Kidney capillary endothelial cell (primary cell): ENCODE results near the gene MOV10L1.
"Not testable (repeated sequence)": the region's sequence is repeated elsewhere in the genome, so short reads cannot be mapped to it uniquely, and the experiment has no call there.

Source experiments
- DNase-seq: peaks from one replicate; pipeline ENCODE4 v3.0.0-alpha.2; 2018; ENCODE audit warnings: low spot score

Gene MOV10L1

DNA sequence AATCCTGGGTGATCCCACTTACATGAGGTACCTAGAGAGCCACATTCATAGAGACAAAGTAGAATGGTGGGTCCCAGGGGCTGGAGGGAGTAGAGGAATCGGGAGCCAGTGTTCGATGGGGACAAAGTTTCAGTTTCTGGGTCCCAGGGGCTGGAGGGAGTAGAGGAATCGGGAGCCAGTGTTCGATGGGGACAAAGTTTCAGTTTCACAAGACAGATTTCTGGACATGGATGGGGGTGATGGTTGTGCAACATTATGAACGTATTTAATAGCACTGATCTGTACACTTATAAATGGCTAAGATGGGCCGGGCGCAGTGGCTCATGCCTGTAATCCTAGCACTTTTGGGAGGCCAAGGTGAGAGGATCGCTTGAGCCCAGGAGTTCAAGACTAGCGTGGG is 115.2 kb downstream of the MOV10L1 start:
- DNase-seq = not testable (repeated sequence)

DNA sequence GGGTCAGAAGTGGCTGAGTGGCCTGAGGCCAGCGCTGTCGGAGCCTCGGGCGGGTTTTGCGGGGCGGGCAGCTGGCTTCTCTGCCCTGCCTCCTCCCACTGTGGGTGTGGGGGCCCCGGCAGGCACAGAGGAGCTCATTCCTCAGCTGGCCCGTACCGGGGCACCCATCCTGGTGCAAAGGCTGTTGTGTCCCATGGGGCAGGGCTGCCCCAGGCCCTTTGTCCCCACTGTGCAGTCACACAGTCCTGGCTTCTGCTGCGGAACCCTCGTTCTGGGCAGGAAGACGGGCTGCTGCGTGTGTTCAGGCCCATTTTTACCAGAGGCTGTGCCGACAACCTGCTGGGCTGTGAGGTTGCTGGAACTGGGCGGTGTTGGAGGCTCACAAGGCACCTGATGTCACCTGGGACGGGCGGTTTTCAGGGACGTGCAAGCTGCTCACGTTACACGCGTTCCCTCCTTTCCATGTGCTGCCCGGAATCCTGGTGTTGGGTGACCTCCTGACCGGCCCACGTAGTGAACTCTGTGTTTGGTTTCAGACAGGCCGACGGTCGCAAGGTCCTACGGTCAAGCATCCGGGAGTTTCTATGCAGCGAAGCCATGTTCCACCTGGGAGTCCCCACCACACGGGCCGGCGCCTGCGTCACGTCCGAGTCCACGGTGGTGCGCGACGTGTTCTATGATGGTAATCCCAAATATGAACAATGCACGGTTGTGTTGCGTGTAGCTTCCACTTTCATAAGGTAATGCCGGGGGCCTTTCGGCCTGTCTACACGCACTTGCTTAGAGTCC is 116.2 kb downstream of the MOV10L1 start:
- DNase-seq = no peak

DNA sequence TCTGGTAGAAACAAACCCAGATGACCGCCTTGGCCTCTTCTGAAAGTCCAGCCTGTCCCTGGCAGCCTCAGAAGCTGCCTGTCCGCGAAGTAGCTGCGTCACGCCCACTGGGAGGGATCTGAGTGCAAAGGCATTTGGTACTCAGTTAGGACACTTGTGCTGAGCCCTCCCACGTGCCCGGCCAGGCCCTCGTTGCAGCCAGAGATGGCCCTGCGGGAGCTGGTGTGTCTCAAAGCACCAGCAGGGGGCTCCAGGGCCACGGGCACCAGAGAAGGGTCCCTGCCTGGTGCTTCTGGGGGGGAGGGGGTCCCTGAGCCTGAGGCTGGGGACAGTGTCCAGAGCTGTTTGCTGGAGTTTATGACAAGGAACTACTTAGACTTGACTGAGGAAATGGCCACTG is 116.8 kb downstream of the MOV10L1 start:
- no peak for DNase-seq

DNA sequence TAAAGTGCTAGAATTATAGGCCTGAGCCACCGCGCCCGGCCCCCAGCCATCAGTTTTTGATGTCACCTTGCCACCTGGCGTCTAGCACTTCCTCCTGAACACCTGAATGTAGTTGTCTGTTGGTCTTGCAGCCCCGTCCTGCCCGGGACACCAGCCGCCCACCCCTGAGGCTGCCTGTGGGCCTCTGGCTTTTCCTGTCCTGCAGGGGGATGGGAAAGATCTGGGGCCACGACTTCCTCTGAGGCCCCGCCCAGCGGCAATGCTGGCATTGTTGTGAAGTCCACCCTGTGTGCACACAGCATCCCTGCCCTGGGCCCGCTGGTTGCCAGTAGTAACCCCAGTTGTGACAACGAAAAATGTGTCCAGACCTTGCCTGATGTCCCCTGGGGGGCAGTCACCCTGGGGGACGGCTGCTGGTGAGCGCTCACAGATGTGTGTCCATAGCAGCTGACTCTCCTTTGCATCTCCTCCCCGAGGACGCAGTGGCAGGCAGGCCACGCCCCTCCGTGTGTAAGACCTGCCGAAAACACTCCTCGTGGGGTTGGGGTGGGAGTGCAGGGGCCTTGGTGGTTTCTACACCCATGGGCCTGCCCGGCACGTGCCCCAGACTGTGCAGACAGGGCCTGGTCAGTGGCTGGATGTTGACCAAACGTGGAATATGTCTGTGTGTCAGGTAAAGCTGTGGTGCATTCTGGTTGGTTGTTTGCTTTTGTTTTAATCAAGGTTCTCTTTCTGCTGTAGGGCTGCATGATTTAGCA is 117.8 kb downstream of the MOV10L1 start:
- DNase-seq = peak; percentile 68

DNA sequence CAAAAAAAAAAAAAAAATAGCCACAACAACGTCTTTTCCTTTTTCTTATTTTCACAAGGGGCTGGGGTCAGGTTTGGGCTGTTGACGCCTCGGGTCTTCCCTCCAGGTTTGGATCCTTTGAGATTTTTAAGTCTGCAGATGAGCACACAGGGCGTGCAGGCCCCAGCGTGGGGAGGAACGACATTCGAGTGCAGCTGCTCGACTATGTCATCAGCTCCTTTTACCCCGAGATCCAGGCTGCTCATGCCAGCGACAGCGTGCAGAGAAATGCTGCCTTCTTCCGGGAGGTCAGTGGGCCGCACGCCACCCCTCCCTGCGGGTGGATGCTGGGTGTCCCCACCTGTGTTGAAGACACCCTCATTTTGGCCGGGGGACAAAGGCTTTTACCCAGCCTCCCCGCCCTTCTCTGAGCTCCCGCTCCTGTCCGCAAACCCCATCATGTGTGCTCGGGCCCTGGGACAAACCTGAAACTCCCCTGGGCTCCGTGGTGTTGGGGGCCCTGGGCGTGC is 118.7 kb downstream of the MOV10L1 start:
- no peak for DNase-seq

DNA sequence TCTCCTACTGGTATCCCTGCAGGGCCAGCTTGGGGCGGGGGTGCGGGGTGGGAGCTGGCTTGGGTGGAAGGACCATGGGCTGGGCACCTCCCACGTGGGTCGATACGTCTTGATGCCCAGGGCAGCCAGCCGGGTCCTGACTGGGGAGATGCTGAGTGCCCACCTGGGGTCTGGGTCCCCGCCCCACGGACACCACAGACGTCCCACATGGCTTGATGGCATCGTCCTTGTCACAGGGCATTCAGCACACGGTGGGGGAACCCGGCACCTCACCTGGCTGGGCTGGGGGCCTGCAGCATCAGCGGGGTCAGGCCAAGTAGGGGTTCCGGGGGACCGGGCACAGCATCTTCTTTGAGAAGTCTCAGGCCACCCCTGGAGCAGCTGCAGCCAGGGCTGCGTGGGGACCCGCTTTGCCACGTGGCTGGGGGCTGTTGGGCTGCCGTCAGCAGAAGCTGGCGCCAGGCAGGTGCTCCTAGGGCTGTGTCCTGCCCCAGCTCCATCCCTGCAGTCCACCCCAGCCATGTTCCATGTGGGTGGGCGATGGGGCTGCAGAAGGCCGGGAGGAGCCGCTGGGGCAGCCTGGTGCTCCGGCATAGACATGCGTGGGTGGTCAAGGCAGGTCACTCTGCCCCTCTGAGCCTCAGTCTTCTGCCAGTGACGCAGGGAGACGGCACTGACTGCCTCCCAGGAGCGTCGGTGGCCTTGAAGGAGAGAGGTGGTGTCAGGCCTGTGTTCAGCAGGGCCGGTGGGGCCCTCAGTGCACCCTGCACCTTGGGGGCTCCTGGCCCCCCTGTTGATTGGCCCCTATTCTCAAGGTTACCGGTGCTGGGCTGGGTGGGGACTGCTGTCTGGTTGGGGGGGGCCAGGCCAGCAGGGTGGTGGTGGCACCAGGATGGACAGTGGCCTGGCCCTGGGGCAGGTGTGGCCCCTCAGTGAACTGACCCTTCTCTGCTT is 119.4 kb downstream of the MOV10L1 start:
- no peak for DNase-seq

DNA sequence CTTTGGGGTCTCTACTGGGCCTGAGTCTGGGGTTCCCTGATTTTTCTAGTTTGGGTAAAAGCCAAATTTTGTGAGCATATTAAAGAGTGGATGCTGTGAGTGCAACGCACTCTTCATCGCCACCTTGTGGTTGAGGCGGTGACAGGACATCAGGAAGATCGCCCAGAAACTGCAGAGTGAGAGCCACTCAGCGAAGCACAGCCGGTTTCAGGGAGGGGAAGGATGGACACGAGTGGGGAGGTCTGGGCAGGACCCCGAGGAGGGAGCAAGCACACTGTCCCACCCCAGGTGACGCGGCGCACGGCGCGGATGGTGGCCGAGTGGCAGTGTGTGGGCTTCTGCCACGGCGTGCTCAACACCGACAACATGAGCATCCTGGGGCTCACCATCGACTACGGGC is 120.1 kb downstream of the MOV10L1 start:
- DNase-seq = peak; percentile 68

DNA sequence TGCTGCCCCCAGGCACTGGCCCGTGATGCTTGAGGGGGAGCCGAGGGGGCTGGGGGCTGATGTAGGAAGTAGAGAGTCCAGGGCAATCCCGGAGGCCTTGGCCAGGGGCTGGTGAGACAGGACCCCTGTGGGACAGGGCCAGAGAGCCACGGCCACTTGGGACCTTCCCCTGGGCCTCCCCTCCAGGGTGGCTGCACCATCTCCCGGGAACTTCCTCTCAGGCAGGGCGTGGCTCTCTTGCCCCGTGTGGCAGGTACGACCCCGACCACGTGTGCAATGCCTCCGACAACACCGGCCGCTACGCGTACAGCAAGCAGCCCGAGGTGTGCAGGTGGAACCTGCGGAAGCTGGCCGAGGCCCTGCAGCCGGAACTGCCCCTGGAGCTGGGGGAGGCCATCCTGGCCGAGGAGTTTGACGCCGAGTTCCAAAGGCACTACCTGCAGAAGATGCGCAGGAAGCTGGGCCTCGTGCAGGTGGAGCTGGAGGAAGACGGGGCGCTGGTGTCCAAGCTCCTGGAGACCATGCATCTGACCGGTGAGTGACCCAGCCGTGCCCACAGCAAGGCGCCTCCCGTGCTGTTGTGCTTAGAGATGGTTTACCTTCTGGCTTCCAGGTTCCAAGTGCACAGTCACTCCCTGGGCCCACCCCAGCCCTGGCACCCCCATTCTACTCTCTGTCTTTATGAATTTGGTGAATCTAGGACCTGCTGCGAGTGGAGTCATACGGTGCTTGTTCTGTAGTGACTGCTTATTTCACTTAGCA is 120.8 kb downstream of the MOV10L1 start:
- DNase-seq = no peak

DNA sequence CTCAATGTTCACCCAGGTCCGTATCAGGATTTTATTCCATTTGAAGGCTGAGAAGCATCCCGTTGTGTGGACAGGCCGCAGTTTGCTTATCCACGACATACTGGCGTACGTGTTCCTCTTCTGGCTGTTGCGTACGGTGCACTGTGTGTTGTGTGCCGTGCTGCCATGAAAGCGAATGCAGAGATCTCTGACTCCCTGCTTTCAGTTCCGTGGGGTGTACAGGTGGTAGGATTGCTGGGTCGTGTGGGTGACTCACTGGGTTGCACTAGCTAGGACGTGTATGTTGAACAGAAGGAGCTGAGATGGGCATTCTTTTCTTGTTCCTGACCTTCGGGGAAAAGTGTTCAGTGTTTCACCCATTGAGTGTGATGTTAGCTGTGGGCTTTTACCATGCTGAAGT is 121.3 kb downstream of the MOV10L1 start:
- no peak for DNase-seq
